GM12878 (cell line): ENCODE measurements around the gene PRKAG2. TPM values are rescaled to one million over a fixed set of nuclear protein-coding genes. Genes with fewer than 3 reads are reported as not detected.

Source experiments
- ATAC-seq: fragments of 200-7000 bp; cut with Tn5 transposase; 3 replicates; pipeline ENCODE4 v1.9.1; 2020; ENCODE audit warnings: mild to moderate bottlenecking, moderate library complexity
- BruUV-seq: library from RNA; stranded (reverse); fragments of 400-500 nt; replicated peaks from 2 replicates; lab custom pipeline; 2021; lab: Mats Ljungman, UMichigan
- CTCF ChIA-PET: fragments of 300-600 bp; sonication (Branson Sonifier 250); formaldehyde crosslinking; extraction: SDS; loops from one replicate; lab custom pipeline; 2021; ENCODE audit warnings: inconsistent platforms; lab: Yijun Ruan, JAX
- POLR2A ChIA-PET: fragments of 350-600 bp; formaldehyde crosslinking; extraction: SDS; loops from one replicate; lab custom pipeline; 2021; ENCODE audit warnings: inconsistent platforms; lab: Charles Lee
- RAD21 ChIA-PET: fragments of 300-600 bp; sonication (Branson Sonifier 250); formaldehyde crosslinking; loops from one replicate; lab custom pipeline; 2023; ENCODE audit warnings: antibody characterized with exemption; ENCODE audit not compliant: unreplicated experiment; lab: Charles Lee
- SMC1A ChIA-PET: fragments of 300-600 bp; sonication (Branson Sonifier 250); formaldehyde crosslinking; loops from one replicate; lab custom pipeline; 2023; ENCODE audit not compliant: unreplicated experiment, uncharacterized antibody; lab: Charles Lee
- DNase-seq: peaks from one replicate; pipeline ENCODE4 v3.0.0-alpha.2; 2011; ENCODE audit warnings: low read depth, low spot score
- FAIRE-seq: peaks from 3 replicates; lab custom pipeline; 2011; peaks lifted over from hg19 to GRCh38; lab: Jason Lieb, UNC
- H2AFZ ChIP-seq: 2 replicates; pipeline ENCODE4 v1.6.0; 2011; ENCODE audit warnings: low read depth, low read length, control low read depth; ENCODE audit not compliant: control insufficient read depth
- H3K27ac ChIP-seq: 2 replicates; pipeline ENCODE4 v1.5.1; 2011; ENCODE audit warnings: control low read depth; ENCODE audit not compliant: control insufficient read depth, insufficient read depth
- H3K27me3 ChIP-seq, 2 experiments: replicated peaks in 1 of 2; 2 replicates each; pipeline versions ENCODE4 v1.6.0 to v1.6.1; 2011; ENCODE audit warnings: low read length in 1 of 2; ENCODE audit not compliant: control insufficient read depth in 2 of 2, insufficient read depth in 2 of 2
- H3K36me3 ChIP-seq, 2 experiments: 2 replicates each; pipeline ENCODE4 v1.5.1; 2011; ENCODE audit warnings: low read length in 1 of 2; ENCODE audit not compliant: control insufficient read depth in 2 of 2, insufficient read depth in 2 of 2
- H3K4me1 ChIP-seq: 2 replicates; pipeline ENCODE4 v1.6.1; 2011; ENCODE audit warnings: mild to moderate bottlenecking, low read length, moderate library complexity, mixed read lengths; ENCODE audit not compliant: control insufficient read depth, insufficient read depth
- H3K4me2 ChIP-seq: 2 replicates; pipeline ENCODE4 v1.6.0; 2011; ENCODE audit warnings: control low read depth; ENCODE audit not compliant: control insufficient read depth, insufficient read depth
- H3K4me3 ChIP-seq: fragments of 200-600 bp; sonication (generic); 2 replicates; pipeline ENCODE4 v1.5.1; 2016
- H3K79me2 ChIP-seq: 2 replicates; pipeline ENCODE4 v1.6.0; 2011; ENCODE audit warnings: low read length; ENCODE audit not compliant: control insufficient read depth, insufficient read depth
- H3K9ac ChIP-seq: 2 replicates; pipeline ENCODE4 v1.8.0; 2011; ENCODE audit warnings: low read length, control low read depth, mixed read lengths; ENCODE audit not compliant: control insufficient read depth, insufficient read depth
- H3K9me3 ChIP-seq: replicated peaks from 3 replicates; pipeline ENCODE4 v1.5.1; 2011; ENCODE audit warnings: mild to moderate bottlenecking, low read length; ENCODE audit not compliant: control insufficient read depth, insufficient read depth
- H4K20me1 ChIP-seq: 2 replicates; pipeline ENCODE4 v1.6.0; 2011; ENCODE audit not compliant: control insufficient read depth, insufficient read depth
- BHLHE40 ChIP-seq, 2 experiments: fragments of 450-650 bp in 1 of 2; IDR thresholded peaks; 2 replicates each; pipeline ENCODE4 v1.6.1; 2011 to 2017; ENCODE audit warnings: low read depth in 2 of 2, borderline replicate concordance in 1 of 2, improper control_type of control experiment in 1 of 2, low read length in 1 of 2, mild to moderate bottlenecking in 1 of 2
- CHD4 ChIP-seq: fragments of 200-600 bp; sonication (generic); IDR thresholded peaks from 2 replicates; pipeline ENCODE4 v1.6.1; 2016; ENCODE audit warnings: mild to moderate bottlenecking
- EZH2 ChIP-seq: IDR thresholded peaks from 2 replicates; pipeline ENCODE4 v1.6.1; 2012; ENCODE audit warnings: low read depth, mild to moderate bottlenecking, control low read depth, inconsistent platforms, low read length, borderline replicate concordance; ENCODE audit not compliant: control insufficient read depth
- GABPA ChIP-seq: IDR thresholded peaks from 2 replicates; pipeline ENCODE4 v1.6.1; 2014; ENCODE audit warnings: antibody characterized with exemption, low read depth, mild to moderate bottlenecking, inconsistent platforms
- LARP7 ChIP-seq: fragments of 450-650 bp; IDR thresholded peaks from 2 replicates; pipeline ENCODE4 v1.6.1; 2017; ENCODE audit warnings: mild to moderate bottlenecking
- MYC ChIP-seq: IDR thresholded peaks from 2 replicates; pipeline ENCODE4 v1.6.1; 2011; ENCODE audit warnings: mild to moderate bottlenecking, low read length, moderate library complexity, inconsistent platforms; ENCODE audit not compliant: insufficient read depth, insufficient replicate concordance, insufficient read length, severe bottlenecking
- NFXL1 ChIP-seq: fragments of 450-650 bp; IDR thresholded peaks from 2 replicates; pipeline ENCODE4 v1.6.1; 2017; ENCODE audit warnings: antibody characterized with exemption, mild to moderate bottlenecking, borderline replicate concordance
- NFYA ChIP-seq: IDR thresholded peaks from 2 replicates; pipeline ENCODE4 v1.6.1; 2011; ENCODE audit warnings: low read depth, mild to moderate bottlenecking, low read length, improper control_type of control experiment, borderline replicate concordance
- PKNOX1 ChIP-seq: fragments of 450-650 bp; IDR thresholded peaks from 2 replicates; pipeline ENCODE4 v1.6.1; 2016; ENCODE audit warnings: mild to moderate bottlenecking
- RUNX3 ChIP-seq: IDR thresholded peaks from 2 replicates; pipeline ENCODE4 v1.6.1; 2012; ENCODE audit warnings: low read length, inconsistent platforms
- SPI1 ChIP-seq: IDR thresholded peaks from 2 replicates; pipeline ENCODE4 v1.6.1; 2011; ENCODE audit warnings: low read depth, mild to moderate bottlenecking, low read length, moderate library complexity, borderline replicate concordance; ENCODE audit not compliant: insufficient read depth
- SREBF1 ChIP-seq: IDR thresholded peaks from 2 replicates; pipeline ENCODE4 v1.6.1; 2012; ENCODE audit warnings: mild to moderate bottlenecking, low read length
- WGBS: methylation state at CpG from one replicate; pipeline ENCODE4 v1.1.6; 2016; ENCODE audit warnings: low lambda C conversion rate; ENCODE audit not compliant: insufficient replicate concordance, insufficient coverage; ENCODE audit errors: missing lambda C conversion rate; 5-methylcytosine and 5-hydroxymethylcytosine counted together
- in situ Hi-C: fragments of 300-500 bp; cut with MboI; formaldehyde crosslinking; loops from 9 replicates; pipeline ENCODE4 v1.14.3; 2018; ENCODE audit warnings: mixed read lengths
- intact Hi-C: fragments of 100-400 bp; cut with micrococcal nuclease; formaldehyde crosslinking; loops from one replicate; pipeline ENCODE4 v1.14.2; 2022; ENCODE audit not compliant: unreplicated experiment
- polyA plus RNA-seq, 11 experiments: library from polyadenylated mRNA; depleted of rRNA in 4 of 11; unstranded in 6 of 11; stranded (reverse) in 5 of 11; fragments of >200 nt; fragmentation: Nextera tagmentation in 4 of 11; fragmentation: Illumina TruSeq in 1 of 11; extraction: Ambion mirVana in 4 of 11; extraction: Trizol in 1 of 11; gene quantifications; 1 replicate in 1 of 11; 2 replicates in 10 of 11; pipeline versions ENCODE4 v1.2.1 to v1.2.3, GENCODE V29; 2011 to 2016; ENCODE audit warnings: inconsistent platforms in 2 of 11, missing spikeins in 2 of 11, low read depth in 1 of 11
- total RNA-seq, 4 experiments: library from RNA; depleted of rRNA in 3 of 4; stranded (reverse); fragments of >200 nt in 3 of 4; fragmentation: Illumina TruSeq in 1 of 4; extraction: Trizol in 1 of 4; gene quantifications; 2 replicates each; pipeline versions ENCODE4 v1.2.1 to v1.2.3, GENCODE V29; 2013 to 2021
- TF ChIP-seq, protein P1 (sequence below): fragments of 450-650 bp; IDR thresholded peaks from 2 replicates; pipeline ENCODE4 v1.6.1; 2017; ENCODE audit warnings: low read depth, mild to moderate bottlenecking, moderate library complexity
- TF ChIP-seq, protein P2 (sequence below): IDR thresholded peaks from 2 replicates; pipeline ENCODE4 v1.6.1; 2011; ENCODE audit warnings: mild to moderate bottlenecking, low read depth, low read length, moderate library complexity; ENCODE audit not compliant: insufficient replicate concordance
- TF ChIP-seq, protein P3 (sequence below): fragments of 450-650 bp; IDR thresholded peaks from 2 replicates; pipeline ENCODE4 v1.6.1; 2016; ENCODE audit warnings: mild to moderate bottlenecking, moderate library complexity, borderline replicate concordance

Gene PRKAG2
- total and polyA plus RNA-seq, 10 of the 15 experiments (the other 5 are each of a cell fraction or from before 2014, with no cell fraction given), result 3.4 to 8.9 (median 6.8) TPM

GRCh38 chr7:151704299-151704959, 172.5 kb downstream of the PRKAG2 start:
- in situ Hi-C loops (no loop called here), intact Hi-C loops (no loop called here)
- Histone ChIP-seq H3K9ac (no peak overlapping the region), H4K20me1 (no peaks in the 10 kb centered on the region), H3K36me3 (no peaks in the 10 kb centered on the region), H2AFZ (no peak overlapping the region), H3K4me2 (no peak overlapping the region), H3K9me3 (no peaks in the 10 kb centered on the region), H3K4me3 (no peak overlapping the region), H3K79me2 (no peaks in the 10 kb centered on the region), H3K27ac (no peak overlapping the region), H3K27me3 (no peaks in the 10 kb centered on the region; a peak in 1 of 4 replicates), H3K4me1 (no peaks in the 10 kb centered on the region)
- BruUV-seq, result no TSS peak
- FAIRE-seq (no peak), ATAC-seq (no peak), DNase-seq (no peak)
- ChIA-PET RAD21 (no interaction called here), POLR2A (no interaction called here), SMC1A (no interaction called here), CTCF (interaction anchor here (0.6 to 2.1 kb wide), 4 partner anchors 30 to 396 kb away, joined by 3 to 7 read pairs (median 4); no protein-coding TSS in a partner anchor)
- 80% methylated on average over 15 of the region's 15 CpGs for WGBS
- TF ChIP-seq BHLHE40 (IDR thresholded peaks at IDR 0.05; ENCODE audit: borderline replicate concordance in 1 of 2, low read depth in 2 of 2, low read length in 1 of 2) (no peak), CHD4 (no peak), MYC (no peak), GABPA (no peak), LARP7 (no peak), PKNOX1 (no peak), RUNX3 (no peak), EZH2 (no peak), SPI1 (no peak), NFXL1 (no peak), NFYA (no peak), SREBF1 (no peak)
- TF ChIP-seq, protein P1, sequence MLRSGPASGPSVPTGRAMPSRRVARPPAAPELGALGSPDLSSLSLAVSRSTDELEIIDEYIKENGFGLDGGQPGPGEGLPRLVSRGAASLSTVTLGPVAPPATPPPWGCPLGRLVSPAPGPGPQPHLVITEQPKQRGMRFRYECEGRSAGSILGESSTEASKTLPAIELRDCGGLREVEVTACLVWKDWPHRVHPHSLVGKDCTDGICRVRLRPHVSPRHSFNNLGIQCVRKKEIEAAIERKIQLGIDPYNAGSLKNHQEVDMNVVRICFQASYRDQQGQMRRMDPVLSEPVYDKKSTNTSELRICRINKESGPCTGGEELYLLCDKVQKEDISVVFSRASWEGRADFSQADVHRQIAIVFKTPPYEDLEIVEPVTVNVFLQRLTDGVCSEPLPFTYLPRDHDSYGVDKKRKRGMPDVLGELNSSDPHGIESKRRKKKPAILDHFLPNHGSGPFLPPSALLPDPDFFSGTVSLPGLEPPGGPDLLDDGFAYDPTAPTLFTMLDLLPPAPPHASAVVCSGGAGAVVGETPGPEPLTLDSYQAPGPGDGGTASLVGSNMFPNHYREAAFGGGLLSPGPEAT, result no peak
- TF ChIP-seq, protein P2, sequence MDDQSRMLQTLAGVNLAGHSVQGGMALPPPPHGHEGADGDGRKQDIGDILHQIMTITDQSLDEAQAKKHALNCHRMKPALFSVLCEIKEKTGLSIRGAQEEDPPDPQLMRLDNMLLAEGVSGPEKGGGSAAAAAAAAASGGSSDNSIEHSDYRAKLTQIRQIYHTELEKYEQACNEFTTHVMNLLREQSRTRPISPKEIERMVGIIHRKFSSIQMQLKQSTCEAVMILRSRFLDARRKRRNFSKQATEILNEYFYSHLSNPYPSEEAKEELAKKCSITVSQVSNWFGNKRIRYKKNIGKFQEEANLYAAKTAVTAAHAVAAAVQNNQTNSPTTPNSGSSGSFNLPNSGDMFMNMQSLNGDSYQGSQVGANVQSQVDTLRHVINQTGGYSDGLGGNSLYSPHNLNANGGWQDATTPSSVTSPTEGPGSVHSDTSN, result no peak
- TF ChIP-seq, protein P3, sequence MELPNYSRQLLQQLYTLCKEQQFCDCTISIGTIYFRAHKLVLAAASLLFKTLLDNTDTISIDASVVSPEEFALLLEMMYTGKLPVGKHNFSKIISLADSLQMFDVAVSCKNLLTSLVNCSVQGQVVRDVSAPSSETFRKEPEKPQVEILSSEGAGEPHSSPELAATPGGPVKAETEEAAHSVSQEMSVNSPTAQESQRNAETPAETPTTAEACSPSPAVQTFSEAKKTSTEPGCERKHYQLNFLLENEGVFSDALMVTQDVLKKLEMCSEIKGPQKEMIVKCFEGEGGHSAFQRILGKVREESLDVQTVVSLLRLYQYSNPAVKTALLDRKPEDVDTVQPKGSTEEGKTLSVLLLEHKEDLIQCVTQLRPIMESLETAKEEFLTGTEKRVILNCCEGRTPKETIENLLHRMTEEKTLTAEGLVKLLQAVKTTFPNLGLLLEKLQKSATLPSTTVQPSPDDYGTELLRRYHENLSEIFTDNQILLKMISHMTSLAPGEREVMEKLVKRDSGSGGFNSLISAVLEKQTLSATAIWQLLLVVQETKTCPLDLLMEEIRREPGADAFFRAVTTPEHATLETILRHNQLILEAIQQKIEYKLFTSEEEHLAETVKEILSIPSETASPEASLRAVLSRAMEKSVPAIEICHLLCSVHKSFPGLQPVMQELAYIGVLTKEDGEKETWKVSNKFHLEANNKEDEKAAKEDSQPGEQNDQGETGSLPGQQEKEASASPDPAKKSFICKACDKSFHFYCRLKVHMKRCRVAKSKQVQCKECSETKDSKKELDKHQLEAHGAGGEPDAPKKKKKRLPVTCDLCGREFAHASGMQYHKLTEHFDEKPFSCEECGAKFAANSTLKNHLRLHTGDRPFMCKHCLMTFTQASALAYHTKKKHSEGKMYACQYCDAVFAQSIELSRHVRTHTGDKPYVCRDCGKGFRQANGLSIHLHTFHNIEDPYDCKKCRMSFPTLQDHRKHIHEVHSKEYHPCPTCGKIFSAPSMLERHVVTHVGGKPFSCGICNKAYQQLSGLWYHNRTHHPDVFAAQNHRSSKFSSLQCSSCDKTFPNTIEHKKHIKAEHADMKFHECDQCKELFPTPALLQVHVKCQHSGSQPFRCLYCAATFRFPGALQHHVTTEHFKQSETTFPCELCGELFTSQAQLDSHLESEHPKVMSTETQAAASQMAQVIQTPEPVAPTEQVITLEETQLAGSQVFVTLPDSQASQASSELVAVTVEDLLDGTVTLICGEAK, result no peak
